Subcutaneous abdominal adipose tissue (tissue), 5 donors: ENCODE data around the gene TMEM30B.

ENCODE experiments used
- H3K27ac ChIP-seq: one replicate; pipeline ENCODE4 v1.7.0; 2013; ENCODE audit warnings: low read depth, mild to moderate bottlenecking, inconsistent platforms, low read length, moderate library complexity
- H3K27me3 ChIP-seq, 5 donors: one replicate each; pipeline ENCODE4 v1.7.0; 2013; ENCODE audit warnings: low read length in 5 of 5, inconsistent platforms in 1 of 5; ENCODE audit not compliant: control insufficient read depth in 5 of 5, insufficient read depth in 4 of 5
- H3K36me3 ChIP-seq, 5 donors: one replicate each; pipeline ENCODE4 v1.7.0; 2013; ENCODE audit warnings: low read length in 5 of 5; ENCODE audit not compliant: control insufficient read depth in 5 of 5, insufficient read depth in 5 of 5
- H3K4me1 ChIP-seq, 5 donors: one replicate each; pipeline ENCODE4 v1.7.0; 2013; ENCODE audit warnings: low read length in 5 of 5, mild to moderate bottlenecking in 3 of 5, moderate library complexity in 1 of 5; ENCODE audit not compliant: control insufficient read depth in 5 of 5, insufficient read depth in 5 of 5
- H3K4me3 ChIP-seq, 5 donors: one replicate each; pipeline ENCODE4 v1.7.0; 2013; ENCODE audit warnings: low read length in 5 of 5, low read depth in 1 of 5
- H3K9ac ChIP-seq, 5 donors: one replicate each; pipeline ENCODE4 v1.7.0; 2013; ENCODE audit warnings: low read length in 5 of 5, mild to moderate bottlenecking in 4 of 5, moderate library complexity in 3 of 5
- H3K9me3 ChIP-seq, 5 donors: one replicate each; pipeline ENCODE4 v1.7.0; 2013; ENCODE audit warnings: low read length in 5 of 5; ENCODE audit not compliant: control insufficient read depth in 5 of 5
- donor health status: healthy.
- donor health status: healthy.
- donor health status: healthy.
- donor health status: healthy.
- donor health status: healthy.

Gene TMEM30B

GRCh38 chr14:61281186-61281947 is at the start of gene TMEM30B:
Gene TMEM30B, minus strand, starts transcription at chr14:61281338. Its CDS starts 191 bp downstream, at chr14:61281147.
- peak within 1 kb of the TSS in 3 of 5 donors; percentile 53 to 73 (median 59) for H3K9ac ChIP-seq

GRCh38 chr14:61330511-61330910 is 49.4 kb upstream of the TMEM30B start:
- H3K9me3 ChIP-seq, result peaks cover 0 to 2% (median 0%) of the 10 kb centered on the region in 5 donors
- H3K27me3 ChIP-seq, result no peaks in the 10 kb centered on the region
- H3K4me1 ChIP-seq, result peaks cover 0 to 47% (median 3%) of the 10 kb centered on the region in 5 donors
- no peak overlapping the region for H3K27ac ChIP-seq
- H3K36me3 ChIP-seq, result no peaks in the 10 kb centered on the region
- H3K9ac ChIP-seq, result no peak overlapping the region
- no peak overlapping the region for H3K4me3 ChIP-seq

More at GRCh38 chr14:61281186-61281947, at the start of gene TMEM30B:
- Histone ChIP-seq H3K27me3 (peaks cover 0 to 14% (median 6%) of the 10 kb centered on the region in 5 donors), H3K9me3 (peaks cover 0 to 6% (median 2%) of the 10 kb centered on the region in 5 donors), H3K4me3 (peak within 1 kb of the TSS; percentile 48 to 70 (median 66)), H3K4me1 (peaks cover 4 to 29% (median 20%) of the 10 kb centered on the region in 5 donors), H3K27ac (peak within 1 kb of the TSS; percentile 56), H3K36me3 (no peaks in the 10 kb centered on the region)

GRCh38 chr14:61329478-61330051 is 48.4 kb upstream of the TMEM30B start:
- Histone ChIP-seq H3K4me1 (peaks cover 0 to 47% (median 3%) of the 10 kb centered on the region in 5 donors), H3K27ac (peak overlapping the region; percentile 38), H3K27me3 (no peaks in the 10 kb centered on the region), H3K36me3 (no peaks in the 10 kb centered on the region), H3K4me3 (no peak overlapping the region), H3K9me3 (peaks cover 0 to 2% (median 0%) of the 10 kb centered on the region in 5 donors), H3K9ac (no peak overlapping the region)

GRCh38 chr14:61328626-61329262 is 47.6 kb upstream of the TMEM30B start:
- Histone ChIP-seq H3K36me3 (no peaks in the 10 kb centered on the region), H3K4me3 (no peak overlapping the region), H3K27me3 (no peaks in the 10 kb centered on the region), H3K27ac (no peak overlapping the region), H3K4me1 (peaks cover 0 to 41% (median 3%) of the 10 kb centered on the region in 5 donors), H3K9ac (no peak overlapping the region), H3K9me3 (peaks cover 0 to 2% (median 0%) of the 10 kb centered on the region in 5 donors)

GRCh38 chr14:61326847-61327246 is 45.7 kb upstream of the TMEM30B start:
- Histone ChIP-seq H3K4me3 (no peak overlapping the region), H3K4me1 (peaks cover 2 to 44% (median 12%) of the 10 kb centered on the region in 5 donors), H3K9me3 (peaks cover 0 to 2% (median 0%) of the 10 kb centered on the region in 5 donors), H3K27ac (peak overlapping the region; percentile 65), H3K9ac (no peak overlapping the region), H3K36me3 (no peaks in the 10 kb centered on the region), H3K27me3 (peaks cover 0 to 9% (median 5%) of the 10 kb centered on the region in 5 donors)

- Histone ChIP-seq H3K4me1 (peaks cover 2 to 45% (median 19%) of the 10 kb centered on the region in 5 donors), H3K4me3 (no peak overlapping the region), H3K27ac (peak overlapping the region; percentile 65), H3K27me3 (peaks cover 0 to 9% (median 5%) of the 10 kb centered on the region in 5 donors), H3K9me3 (peaks cover 0 to 2% (median 0%) of the 10 kb centered on the region in 5 donors), H3K9ac (no peak overlapping the region), H3K36me3 (no peaks in the 10 kb centered on the region)
These were observed 45.0 kb upstream of the TMEM30B start for GRCh38 chr14:61326146-61326545.

- Histone ChIP-seq H3K4me1 (peaks cover 2 to 46% (median 23%) of the 10 kb centered on the region in 5 donors), H3K9me3 (peaks cover 0 to 2% (median 0%) of the 10 kb centered on the region in 5 donors), H3K36me3 (no peaks in the 10 kb centered on the region), H3K27ac (peak overlapping the region; percentile 70), H3K27me3 (peaks cover 0 to 14% (median 5%) of the 10 kb centered on the region in 5 donors), H3K4me3 (no peak overlapping the region), H3K9ac (no peak overlapping the region)
These were observed 44.0 kb upstream of the TMEM30B start for GRCh38 chr14:61325166-61325565.

- Histone ChIP-seq H3K9ac (peak overlapping the region in 1 of 5 donors; percentile 22), H3K4me3 (peak overlapping the region in 3 of 5 donors; percentile 78 to 86 (median 81)), H3K36me3 (no peaks in the 10 kb centered on the region), H3K4me1 (peaks cover 2 to 39% (median 23%) of the 10 kb centered on the region in 5 donors), H3K27me3 (peaks cover 0 to 14% (median 5%) of the 10 kb centered on the region in 5 donors), H3K9me3 (peaks cover 0 to 2% (median 0%) of the 10 kb centered on the region in 5 donors), H3K27ac (peak overlapping the region; percentile 70)
These were observed 42.8 kb upstream of the TMEM30B start for GRCh38 chr14:61323970-61324369.

- peak overlapping the region in 3 of 5 donors; percentile 16 to 86 (median 77) for H3K9ac ChIP-seq
- H3K27ac ChIP-seq, result peak overlapping the region; percentile 70
- H3K36me3 ChIP-seq, result no peaks in the 10 kb centered on the region
- H3K27me3 ChIP-seq, result peaks cover 0 to 14% (median 5%) of the 10 kb centered on the region in 5 donors
- peaks cover 2 to 34% (median 23%) of the 10 kb centered on the region in 5 donors for H3K4me1 ChIP-seq
- H3K4me3 ChIP-seq, result peak overlapping the region; percentile 65 to 86 (median 79)
- H3K9me3 ChIP-seq, result peaks cover 0 to 2% (median 0%) of the 10 kb centered on the region in 5 donors
These were observed 41.7 kb upstream of the TMEM30B start for GRCh38 chr14:61322799-61323290.
